NCI-H510A (cell line): Measurements from ENCODE around the gene IFIT1.
"Not testable (repeated sequence)": the region's sequence is repeated elsewhere in the genome, so short reads cannot be mapped to it uniquely, and the experiment has no call there.

Experiments
- DNase-seq: peaks from one replicate; lab custom pipeline; 2025; lab: John Stamatoyannopoulos, UW

Gene IFIT1

DNA sequence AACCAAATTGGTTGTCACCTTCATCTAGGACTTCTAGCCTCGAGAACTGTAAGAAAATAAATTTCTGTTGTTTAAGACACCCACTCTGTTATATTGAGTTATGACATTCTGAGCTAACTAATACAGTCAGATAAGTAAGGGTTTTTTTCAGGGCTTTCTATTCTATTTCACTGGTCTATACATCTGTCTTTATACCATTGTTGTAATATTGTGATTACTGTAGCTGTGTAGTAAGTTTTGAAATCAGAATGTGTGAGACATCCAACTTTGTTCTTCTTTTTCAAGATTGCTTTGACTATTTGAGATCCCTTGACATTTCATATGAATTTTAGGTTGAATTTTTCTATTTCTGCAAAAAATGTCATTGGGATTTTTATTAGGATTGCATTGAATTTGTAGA, 7.5 kb downstream of the IFIT1 start:
- DNase-seq = no peak

DNA sequence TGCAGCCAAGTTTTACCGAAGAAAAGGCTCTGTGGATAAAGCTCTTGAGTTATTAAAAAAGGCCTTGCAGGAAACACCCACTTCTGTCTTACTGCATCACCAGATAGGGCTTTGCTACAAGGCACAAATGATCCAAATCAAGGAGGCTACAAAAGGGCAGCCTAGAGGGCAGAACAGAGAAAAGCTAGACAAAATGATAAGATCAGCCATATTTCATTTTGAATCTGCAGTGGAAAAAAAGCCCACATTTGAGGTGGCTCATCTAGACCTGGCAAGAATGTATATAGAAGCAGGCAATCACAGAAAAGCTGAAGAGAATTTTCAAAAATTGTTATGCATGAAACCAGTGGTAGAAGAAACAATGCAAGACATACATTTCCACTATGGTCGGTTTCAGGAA, 10.6 kb downstream of the IFIT1 start:
- no peak for DNase-seq

DNA sequence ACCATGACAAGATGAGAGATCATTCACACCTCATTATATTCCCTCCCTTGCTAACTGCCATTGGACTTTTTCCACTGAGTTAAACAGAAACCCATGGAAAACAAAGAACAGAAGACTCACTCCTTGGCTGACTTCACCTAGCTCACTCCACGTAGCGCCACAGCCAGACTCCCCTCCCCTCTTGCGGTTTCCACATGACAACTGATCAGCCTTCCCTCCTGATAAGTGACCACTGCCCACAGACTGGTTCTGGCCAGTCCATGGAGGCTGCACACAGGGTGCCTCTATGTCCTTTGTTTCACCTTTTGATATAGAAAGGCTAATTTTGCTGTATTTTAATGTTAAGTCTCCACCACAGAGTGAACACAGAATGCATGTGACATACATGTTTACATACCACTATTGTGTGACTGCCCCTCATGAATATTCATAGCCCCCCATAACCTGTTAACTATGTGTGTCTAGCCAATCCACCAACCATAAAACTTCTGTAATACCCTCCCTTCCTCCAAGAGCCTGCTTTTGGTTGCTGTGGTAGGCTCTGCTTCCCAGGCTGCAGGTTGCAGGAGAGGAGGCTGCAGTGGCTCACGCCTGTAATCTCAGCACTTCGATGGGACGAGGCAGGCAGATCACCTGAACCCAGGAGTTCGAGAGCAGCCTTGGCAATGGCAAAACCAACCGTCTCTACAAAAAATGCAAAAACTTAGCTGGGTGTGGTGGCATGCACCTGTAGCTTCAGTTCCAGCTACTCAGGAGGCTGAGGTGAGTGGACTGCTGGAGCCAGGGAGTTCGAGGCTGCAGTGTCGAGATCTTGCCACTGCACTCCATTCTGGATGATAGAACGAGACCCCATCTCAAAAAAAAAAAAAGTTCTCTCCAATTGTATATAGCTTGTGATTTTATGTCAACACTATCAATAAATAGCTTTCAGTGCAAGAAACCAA, 12.0 kb downstream of the IFIT1 start:
- DNase-seq = no peak

DNA sequence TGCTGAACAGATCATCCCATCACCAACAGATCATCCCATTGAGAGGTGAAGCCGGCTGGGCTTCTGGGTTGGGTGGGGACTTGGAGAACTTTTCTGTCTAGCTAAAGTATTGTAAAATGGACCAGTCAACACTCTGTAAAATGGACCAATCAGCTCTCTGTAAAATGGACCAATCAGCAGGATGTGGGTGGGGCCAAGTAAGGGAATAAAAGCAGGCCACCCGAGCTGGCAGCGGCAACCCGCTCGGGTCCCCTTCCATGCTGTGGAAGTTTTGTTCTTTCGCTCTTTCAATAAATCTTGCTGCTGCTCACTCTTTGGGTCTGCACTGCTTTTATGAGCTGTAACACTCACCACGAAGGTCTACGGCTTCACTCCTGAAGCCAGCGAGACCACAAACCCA, 13.8 kb downstream of the IFIT1 start:
- not testable (repeated sequence) for DNase-seq

DNA sequence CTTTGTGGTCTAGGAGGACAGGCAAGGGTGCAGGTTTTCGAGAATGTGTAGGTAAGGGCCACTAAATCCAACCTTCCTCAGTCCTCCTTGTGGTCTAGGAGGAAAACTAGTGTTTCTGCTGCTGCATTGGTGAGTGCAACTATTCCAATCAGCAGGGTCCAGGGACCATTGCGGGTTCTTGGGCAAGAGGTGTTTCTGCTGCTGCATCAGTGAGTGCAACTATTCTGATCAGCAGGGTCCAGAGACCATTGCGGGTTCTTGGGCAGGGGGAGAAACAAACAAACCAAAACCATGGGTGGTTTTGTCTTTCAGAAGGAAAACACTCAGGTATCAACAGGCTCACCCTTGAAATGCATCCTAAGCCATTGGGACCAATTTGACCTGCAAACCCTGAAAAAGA, 15.4 kb downstream of the IFIT1 start:
- DNase-seq = not testable (repeated sequence)

DNA sequence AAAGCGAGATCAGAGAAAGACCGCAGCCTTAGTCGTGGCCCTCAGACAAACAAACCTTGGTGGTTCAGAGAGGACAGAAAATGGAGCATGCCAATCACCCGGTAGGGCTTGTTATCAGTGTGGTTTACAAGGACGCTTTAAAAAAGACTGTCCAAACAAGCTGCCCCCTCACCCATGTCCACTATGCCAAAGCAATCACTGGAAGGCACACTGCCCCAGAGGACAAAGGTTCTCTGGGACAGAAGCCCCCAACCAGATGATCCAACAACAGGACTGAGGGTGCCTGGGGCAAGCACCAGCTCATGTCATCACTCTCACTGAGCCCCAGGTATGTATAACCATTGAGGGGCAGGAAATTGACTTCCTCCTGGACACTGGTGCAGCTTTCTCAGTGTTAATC, 16.9 kb downstream of the IFIT1 start:
- DNase-seq = not testable (repeated sequence)

DNA sequence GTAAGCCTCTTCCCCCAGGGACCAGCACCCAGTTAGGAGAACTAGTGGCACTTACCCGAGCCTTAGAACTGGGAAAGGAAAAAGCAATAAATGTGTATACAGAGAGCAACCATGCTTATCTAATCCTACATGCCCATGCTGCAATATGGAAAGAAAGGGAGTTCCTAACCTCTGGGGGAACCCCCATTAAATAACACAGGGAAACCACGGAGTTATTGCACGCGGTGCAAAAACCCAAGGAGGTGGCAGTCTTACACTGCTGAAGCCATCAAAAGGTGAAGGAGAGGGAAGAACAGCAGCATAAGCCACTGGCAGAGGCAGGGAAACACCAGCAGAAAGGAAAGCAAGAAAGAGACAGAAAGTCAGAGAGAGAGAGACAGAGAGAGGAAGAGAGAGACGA, 18.1 kb downstream of the IFIT1 start:
- not testable (repeated sequence) for DNase-seq

DNA sequence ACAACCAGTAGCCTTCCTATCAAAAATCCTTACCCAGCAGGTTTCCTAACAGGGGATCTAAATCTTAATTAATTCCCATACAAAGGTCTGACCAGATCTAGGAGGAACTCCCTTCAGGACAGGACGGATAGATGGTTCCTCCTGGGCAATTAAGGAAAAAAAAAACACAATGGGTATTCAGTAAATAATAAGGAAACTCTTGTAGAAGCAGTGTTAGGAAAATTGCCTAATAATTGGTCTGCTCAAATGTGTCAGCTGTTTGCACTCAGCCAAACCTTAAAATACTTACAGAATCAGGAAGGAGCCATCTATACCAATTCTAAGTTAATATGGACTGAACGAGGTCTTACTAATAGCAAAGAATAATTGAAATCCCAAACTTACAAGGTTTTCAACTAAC, 18.7 kb downstream of the IFIT1 start:
- DNase-seq = not testable (repeated sequence)

DNA sequence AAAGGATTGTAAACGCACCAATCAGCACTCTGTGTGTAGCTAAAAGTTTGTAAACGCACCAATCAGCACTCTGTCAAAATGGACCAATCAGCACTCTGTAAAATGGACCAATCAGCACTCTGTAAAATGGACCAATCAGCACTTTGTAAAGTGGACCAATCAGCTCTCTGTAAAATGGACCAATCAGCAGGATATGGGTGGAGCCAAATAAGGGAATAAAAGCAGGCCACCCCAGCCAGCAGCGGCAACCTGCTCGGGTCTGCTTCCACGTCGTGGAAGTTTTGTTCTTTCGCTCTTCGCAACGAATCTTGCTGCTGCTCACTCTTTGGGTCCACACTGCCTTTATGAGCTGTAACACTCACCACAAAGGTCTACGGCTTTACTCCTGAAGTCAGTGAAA, 19.9 kb downstream of the IFIT1 start:
- DNase-seq = not testable (repeated sequence)

DNA sequence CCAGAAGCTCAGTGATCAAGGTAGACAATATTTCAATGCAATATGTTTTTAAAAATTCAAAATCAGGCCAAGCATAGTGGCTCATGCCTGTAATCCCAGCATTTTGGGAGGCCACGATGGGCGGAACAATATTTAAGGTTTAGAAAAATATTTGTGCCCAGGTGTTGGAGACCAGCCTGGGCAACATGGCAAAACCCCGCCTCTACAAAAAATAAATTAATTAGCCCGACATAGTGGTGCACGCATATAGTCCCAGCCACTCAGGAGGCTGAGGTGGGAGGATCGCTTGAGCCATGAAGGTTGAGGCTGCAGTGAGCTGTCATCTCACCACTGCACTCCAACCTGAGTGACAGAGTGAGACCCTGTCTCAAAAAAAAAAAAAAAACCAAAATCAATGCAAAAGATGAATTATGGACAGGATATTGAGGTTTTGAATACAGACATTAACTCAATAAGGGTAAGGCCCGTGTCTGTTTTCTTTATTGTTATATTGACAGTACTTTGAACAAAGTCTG, 21.0 kb downstream of the IFIT1 start:
- DNase-seq = no peak

DNA sequence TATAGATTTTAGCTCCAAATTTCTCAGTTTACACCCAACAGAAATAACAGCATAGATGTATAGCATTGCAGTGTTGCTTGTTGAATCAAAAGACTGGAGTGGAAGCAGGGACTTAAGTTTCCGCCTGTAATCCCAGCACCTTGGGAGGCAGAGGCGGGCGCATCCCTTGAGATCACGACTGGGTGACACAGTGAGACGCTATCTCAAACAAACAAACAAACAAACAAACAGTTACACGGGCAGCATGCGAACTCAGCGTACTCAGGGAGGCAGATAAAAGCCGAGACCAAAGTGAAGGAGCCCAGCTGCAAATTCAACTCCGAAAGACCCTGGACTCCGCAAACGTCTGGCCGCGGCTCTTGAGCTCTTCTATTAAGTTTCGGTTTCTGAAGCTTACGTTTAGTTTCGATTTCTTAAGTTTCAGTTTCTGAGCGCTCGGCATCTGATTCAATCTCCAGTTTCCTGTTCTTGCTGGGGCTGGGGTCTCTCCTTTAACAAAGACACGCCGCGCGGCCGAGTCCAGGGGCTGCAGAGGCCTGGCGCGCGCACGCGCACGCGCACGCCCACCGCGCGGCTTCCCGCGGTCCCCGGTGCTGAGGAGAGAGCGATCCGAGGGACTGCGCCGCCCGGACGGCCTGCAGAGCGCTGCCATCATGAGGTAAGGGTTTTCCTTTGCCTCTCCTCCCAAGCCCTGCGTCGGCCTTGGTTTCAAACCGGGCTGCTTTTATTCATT, 21.9 kb downstream of the IFIT1 start, which contains the start of gene IFIT5:
Gene IFIT5, plus strand, starts transcription at position 423 of the 733 bp plus-strand sequence. Its CDS starts 231 bp downstream, at position 654.
- DNase-seq = peak; percentile 38

DNA sequence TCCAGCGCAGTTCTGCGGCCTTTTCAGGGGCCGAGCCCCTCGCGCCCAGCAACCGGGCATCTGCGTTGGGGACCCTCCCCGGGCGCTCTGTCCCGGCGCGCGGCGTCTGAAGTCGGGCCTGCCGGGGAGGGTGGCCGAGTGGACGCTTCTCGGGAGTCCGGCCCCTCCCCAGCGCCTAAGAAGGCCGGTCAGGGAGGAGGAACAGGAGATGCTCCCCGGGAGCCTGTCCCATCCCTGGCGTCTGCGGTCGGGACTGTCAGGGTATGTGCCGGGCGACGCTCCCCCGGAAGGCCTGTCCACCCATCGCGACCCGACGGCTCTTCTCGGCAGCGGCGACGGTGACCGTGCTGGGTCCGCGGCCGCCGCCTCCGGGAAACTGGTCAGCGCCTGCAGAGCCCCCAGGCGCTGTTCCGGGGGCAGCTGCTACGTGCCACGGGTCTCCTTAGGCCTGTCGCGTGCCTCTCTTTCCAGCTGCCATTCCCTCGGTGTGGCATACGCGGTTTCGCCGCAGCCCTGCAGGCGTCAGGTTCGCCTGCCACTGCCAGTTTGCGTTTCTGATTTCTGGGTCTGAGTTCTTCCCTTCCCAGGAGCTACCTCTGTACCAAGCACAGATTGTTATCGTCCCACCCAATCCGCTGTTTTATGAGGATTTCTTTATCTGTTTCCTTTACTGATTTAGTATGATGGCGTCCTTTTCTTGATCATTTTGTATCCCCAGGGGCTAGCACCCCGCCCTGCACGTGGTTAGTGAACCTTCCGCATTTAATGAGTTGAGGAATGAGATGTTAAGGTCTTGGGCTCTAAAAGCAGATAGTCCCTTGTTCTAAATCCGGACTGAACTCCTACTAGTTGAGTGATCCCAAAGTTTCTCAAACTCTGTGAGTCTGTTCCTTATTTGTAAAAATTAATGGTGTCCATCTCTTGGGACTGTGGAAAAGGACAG, 22.7 kb downstream of the IFIT1 start:
- no peak for DNase-seq

DNA sequence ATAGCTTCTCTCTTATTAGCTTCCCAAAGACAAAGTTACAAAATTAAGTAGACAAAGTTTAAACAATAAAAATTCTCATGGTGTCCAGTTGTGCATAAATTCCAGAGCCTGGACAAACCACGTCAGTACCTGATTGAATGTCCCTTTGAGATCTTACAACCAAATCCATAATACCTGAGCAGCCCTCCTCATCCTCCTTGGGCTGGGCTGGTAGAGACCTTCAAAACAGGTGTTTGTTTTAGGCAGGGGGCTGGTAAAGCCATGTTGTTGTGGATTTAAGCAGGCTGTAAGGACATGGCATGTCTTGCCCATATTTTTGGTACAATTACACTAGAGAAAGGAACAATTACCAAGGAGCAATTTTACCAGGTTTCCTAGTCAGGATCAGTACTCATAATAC, 24.0 kb downstream of the IFIT1 start:
- no peak for DNase-seq

DNA sequence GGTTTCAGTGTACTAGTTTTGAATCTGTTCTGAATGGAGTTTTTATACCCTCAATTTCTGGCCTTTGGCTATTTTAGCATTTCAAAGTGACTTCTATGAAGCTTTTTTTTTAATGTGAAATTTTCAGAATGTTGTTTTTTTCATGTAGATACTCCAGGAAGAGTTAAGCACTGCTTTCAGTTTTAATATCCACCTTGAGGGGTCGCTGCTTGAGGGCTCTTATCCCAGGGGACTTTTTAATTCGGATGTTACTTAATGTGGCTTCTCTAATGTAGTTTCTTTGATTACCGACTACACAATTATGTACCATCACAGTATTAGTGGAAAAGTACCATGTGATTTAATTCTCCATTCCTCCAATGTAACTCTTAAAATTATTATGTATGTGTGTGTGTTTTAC, 27.1 kb downstream of the IFIT1 start:
- DNase-seq = no peak

DNA sequence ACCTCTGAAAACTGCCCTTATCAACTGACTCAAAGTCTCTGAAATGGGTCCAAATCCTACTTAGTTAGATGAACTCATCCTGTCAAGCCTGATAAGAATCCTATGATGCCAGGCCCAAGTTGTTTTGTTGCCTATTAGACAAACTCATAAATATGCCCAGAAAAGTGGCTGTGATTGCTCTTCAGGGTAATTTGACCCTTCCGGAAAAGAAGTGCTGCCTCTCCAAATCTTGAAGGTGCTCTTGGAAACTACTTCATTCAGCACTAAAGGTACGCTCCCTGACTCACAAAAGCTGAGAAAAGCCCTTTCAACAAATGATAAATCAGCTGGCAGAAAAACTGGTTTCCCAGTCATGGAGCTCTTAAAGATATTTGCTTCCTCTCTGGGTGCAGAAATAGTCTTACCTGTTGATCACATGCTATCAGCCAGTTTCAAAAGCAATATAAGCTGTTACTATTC, 28.6 kb downstream of the IFIT1 start:
- DNase-seq = peak; percentile 26

DNA sequence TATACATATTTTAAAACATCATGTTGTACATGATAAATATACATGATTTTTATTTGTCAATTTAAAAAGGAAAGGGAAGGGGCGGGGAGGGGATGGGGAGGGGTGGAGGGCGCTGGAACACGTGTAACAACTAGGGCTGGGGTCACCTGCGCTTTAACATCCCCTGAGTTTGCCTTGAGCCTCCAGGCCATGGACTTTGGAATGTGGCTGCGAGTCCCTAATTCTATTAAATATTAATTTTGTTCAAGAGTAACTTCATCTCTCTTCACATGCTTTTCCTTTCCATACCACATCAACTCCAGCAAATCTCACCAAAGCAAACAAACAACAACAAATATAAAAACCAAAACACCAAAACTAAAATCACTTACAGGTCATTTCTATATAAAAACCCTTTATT, 32.6 kb downstream of the IFIT1 start:
- DNase-seq = no peak

DNA sequence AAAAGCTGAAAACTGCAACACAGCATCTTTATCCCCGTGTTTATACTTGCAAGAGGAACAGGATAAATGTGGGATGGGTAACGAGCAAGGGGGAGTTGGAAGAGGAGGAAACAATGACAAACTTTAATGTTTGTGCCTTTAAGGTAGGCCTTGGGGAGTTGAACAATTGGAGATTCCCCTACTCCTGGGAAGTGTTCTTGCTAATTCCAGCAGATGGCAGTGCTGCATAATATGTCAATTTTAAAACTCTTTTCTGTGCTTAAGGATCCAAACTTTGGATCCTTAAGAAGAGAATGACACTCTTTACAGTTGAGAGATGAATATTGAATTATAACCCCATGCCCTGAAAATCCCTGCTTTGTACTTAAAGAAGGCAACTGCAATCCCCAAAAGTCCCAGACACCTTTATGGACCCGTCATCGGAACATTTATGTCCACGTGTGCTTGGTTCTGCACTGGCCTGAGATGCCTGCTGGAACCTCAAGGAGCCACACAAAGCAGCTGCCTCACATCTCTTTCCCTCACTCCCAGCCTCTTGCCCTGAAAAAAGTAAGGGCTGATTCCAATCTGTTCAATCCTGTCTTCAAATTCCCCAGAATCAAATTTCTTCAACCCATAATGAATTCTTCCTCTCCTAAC, 33.9 kb downstream of the IFIT1 start:
- DNase-seq = no peak

DNA sequence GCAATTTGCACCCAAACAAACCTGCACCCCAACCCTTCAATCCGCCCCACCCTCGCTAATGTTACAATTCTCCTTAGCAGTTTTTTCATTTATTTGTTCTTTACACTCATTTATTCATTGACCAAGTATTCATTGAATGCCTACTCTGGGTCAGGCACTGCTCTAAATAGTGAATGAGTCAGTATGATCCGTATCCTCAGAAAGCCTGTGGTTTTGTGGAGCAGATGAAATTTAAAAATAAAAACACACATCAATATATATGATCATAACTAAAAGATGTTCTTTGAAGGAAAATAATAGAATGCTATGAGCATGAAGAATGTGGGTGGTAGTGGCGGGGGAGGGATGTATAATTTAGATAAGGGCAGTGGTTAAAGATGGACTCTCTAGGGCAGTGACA, 35.2 kb downstream of the IFIT1 start:
- DNase-seq = no peak

DNA sequence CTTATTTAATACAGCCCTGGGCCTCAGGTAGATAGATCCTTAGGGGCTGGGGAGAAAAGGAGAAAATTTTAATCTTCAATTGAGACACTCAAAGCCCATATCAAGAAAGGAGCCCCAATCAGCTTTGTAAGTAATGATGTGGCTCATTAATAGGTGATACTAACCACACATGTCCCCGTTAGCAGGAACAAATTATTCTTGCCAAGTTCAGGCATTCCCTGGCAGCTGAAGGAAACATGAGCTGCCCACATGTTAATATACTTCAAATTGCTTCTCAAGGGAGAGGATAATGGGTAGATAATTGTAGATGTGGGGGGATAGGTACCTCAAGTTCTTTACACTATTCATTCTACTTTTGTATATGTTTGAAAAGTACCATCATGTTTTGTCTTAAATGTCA, 36.5 kb downstream of the IFIT1 start:
- no peak for DNase-seq

DNA sequence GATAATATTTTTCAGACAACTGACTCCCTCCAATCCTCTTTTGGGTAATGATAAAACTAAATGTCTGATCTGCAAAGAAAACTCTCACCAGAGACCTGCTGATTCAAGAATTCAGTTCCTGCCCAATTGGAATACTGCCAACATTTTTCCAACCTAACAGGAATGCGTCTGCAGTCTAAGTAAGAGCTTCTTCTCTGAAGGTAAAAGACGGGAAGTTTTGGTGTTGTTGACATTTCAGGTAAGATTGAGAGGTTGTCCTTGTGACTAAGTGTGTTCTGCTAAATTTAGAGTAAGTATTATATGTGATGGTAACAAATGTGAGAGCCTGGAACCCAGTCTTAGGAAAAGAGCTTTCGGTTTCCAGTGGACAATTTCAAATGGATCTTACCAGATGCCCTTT, 39.6 kb downstream of the IFIT1 start:
- DNase-seq = no peak

DNA sequence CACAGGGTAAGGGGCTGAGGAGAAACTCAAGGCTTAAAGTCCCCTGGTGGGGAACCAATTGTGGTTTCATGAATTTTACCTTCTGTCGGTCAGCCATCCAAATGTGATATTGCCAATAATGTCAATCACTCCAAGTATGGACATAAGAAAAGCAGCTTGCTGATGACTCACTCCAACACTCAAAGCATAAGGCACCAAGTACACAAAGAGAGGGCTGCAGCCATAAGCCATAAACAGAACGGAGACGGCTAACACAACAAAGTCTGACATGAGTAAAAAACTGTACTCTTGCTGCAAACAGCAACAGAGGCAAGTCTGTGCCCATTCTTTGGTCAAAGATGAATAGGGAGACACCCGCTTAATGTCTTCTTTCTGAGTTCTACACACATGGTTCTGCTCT, 46.1 kb downstream of the IFIT1 start:
- DNase-seq = no peak
